H9 (cell line): ENCODE measurements around the gene OR1L1. TPM values are rescaled to one million over a fixed set of nuclear protein-coding genes. Genes with fewer than 3 reads are reported as not detected.

ENCODE experiments used
- DNase-seq: peaks from one replicate; pipeline ENCODE4 v3.0.0-alpha.2; 2017
- H2AFZ ChIP-seq: one replicate; pipeline ENCODE4 v1.6.1; 2013; ENCODE audit warnings: mild to moderate bottlenecking, low read length, control low read depth, moderate library complexity
- H2AK5ac ChIP-seq: 2 replicates; pipeline ENCODE4 v1.6.1; 2013; ENCODE audit warnings: low read length, control low read depth, mixed read lengths; ENCODE audit not compliant: insufficient read length
- H2BK120ac ChIP-seq: one replicate; pipeline ENCODE4 v1.6.1; 2013; ENCODE audit warnings: low read depth, mild to moderate bottlenecking, low read length, control low read depth, inconsistent platforms; ENCODE audit not compliant: poor library complexity, severe bottlenecking
- H2BK12ac ChIP-seq: 2 replicates; pipeline ENCODE4 v1.6.1; 2013; ENCODE audit warnings: low read length, control low read depth, mixed read lengths, low read depth; ENCODE audit not compliant: insufficient read length
- H2BK15ac ChIP-seq: 2 replicates; pipeline ENCODE4 v1.6.1; 2013; ENCODE audit warnings: low read depth, low read length, control low read depth
- H2BK20ac ChIP-seq: one replicate; pipeline ENCODE4 v1.6.1; 2013; ENCODE audit warnings: low read depth, mild to moderate bottlenecking, low read length, control low read depth, inconsistent platforms; ENCODE audit not compliant: poor library complexity, severe bottlenecking
- H2BK5ac ChIP-seq: 2 replicates; pipeline ENCODE4 v1.6.1; 2013; ENCODE audit warnings: low read length, control low read depth, mixed read lengths; ENCODE audit not compliant: insufficient read length
- H3K14ac ChIP-seq: 2 replicates; pipeline ENCODE4 v1.6.1; 2013; ENCODE audit warnings: low read length, control low read depth; ENCODE audit not compliant: insufficient read depth
- H3K18ac ChIP-seq: 2 replicates; pipeline ENCODE4 v1.6.1; 2013; ENCODE audit warnings: low read depth, mild to moderate bottlenecking, mixed read lengths, low read length, control low read depth; ENCODE audit not compliant: insufficient read length
- H3K23ac ChIP-seq: 2 replicates; pipeline ENCODE4 v1.6.1; 2013; ENCODE audit warnings: low read length, control low read depth, mixed read lengths, low read depth; ENCODE audit not compliant: insufficient read length
- H3K23me2 ChIP-seq: 2 replicates; pipeline ENCODE4 v1.6.1; 2013; ENCODE audit warnings: low read depth, mild to moderate bottlenecking, mixed read lengths, low read length, control low read depth; ENCODE audit not compliant: insufficient read length, poor library complexity, severe bottlenecking
- H3K27ac ChIP-seq: 2 replicates; pipeline ENCODE4 v1.5.1; 2013; ENCODE audit warnings: low read length, control low read depth, mixed read lengths, low read depth; ENCODE audit not compliant: insufficient read length
- H3K27me3 ChIP-seq: 2 replicates; pipeline ENCODE4 v1.6.1; 2013; ENCODE audit warnings: low read length, control low read depth, inconsistent platforms; ENCODE audit not compliant: insufficient read depth
- H3K4ac ChIP-seq: 2 replicates; pipeline ENCODE4 v1.6.1; 2013; ENCODE audit warnings: low read depth, mild to moderate bottlenecking, control low read depth, inconsistent platforms, low read length, moderate library complexity
- H3K4me1 ChIP-seq: 2 replicates; pipeline ENCODE4 v1.6.1; 2013; ENCODE audit warnings: low read length, control low read depth, inconsistent platforms; ENCODE audit not compliant: insufficient read depth
- H3K4me2 ChIP-seq: 2 replicates; pipeline ENCODE4 v1.6.1; 2013; ENCODE audit warnings: low read length, control low read depth, mixed read lengths; ENCODE audit not compliant: insufficient read length, insufficient read depth
- H3K56ac ChIP-seq: 2 replicates; pipeline ENCODE4 v1.6.1; 2013; ENCODE audit warnings: low read depth, mild to moderate bottlenecking, mixed read lengths, low read length, control low read depth; ENCODE audit not compliant: insufficient read length
- H3K79me1 ChIP-seq: 2 replicates; pipeline ENCODE4 v1.6.1; 2013; ENCODE audit warnings: low read depth, mild to moderate bottlenecking, moderate library complexity, low read length, control low read depth, inconsistent platforms; ENCODE audit not compliant: insufficient read depth, poor library complexity, severe bottlenecking
- H3K79me2 ChIP-seq: 2 replicates; pipeline ENCODE4 v1.6.1; 2013; ENCODE audit warnings: low read length, control low read depth, inconsistent platforms; ENCODE audit not compliant: insufficient read depth
- H3K9ac ChIP-seq: 2 replicates; pipeline ENCODE4 v1.6.1; 2013; ENCODE audit warnings: low read length, control low read depth, mixed read lengths; ENCODE audit not compliant: insufficient read length; ENCODE audit errors: extremely low read depth
- H3K9me3 ChIP-seq: one replicate; pipeline ENCODE4 v1.6.1; 2013; ENCODE audit warnings: low read depth, low read length, inconsistent platforms; ENCODE audit not compliant: control insufficient read depth
- H3T11ph ChIP-seq: one replicate; pipeline ENCODE4 v1.6.1; 2013; ENCODE audit warnings: mild to moderate bottlenecking, low read length, control low read depth, inconsistent platforms
- H4K20me1 ChIP-seq: one replicate; pipeline ENCODE4 v1.6.1; 2013; ENCODE audit not compliant: control insufficient read depth, insufficient read length, insufficient read depth
- H4K5ac ChIP-seq: 2 replicates; pipeline ENCODE4 v1.6.1; 2013; ENCODE audit warnings: low read depth, mild to moderate bottlenecking, mixed read lengths, low read length, control low read depth; ENCODE audit not compliant: insufficient read length
- H4K8ac ChIP-seq: replicated peaks from 2 replicates; pipeline ENCODE4 v1.6.1; 2013; ENCODE audit warnings: low read length, control low read depth, mixed read lengths, low read depth; ENCODE audit not compliant: insufficient read length
- H4K91ac ChIP-seq: 2 replicates; pipeline ENCODE4 v1.6.1; 2013; ENCODE audit warnings: low read depth, mild to moderate bottlenecking, moderate library complexity, mixed read lengths, low read length, control low read depth; ENCODE audit not compliant: insufficient read length
- H3K27ac Mint-ChIP-seq, 3 experiments: 2 replicates in 2 of 3; 3 replicates in 1 of 3; pipeline ENCODE4 v1.8.0; 2020 to 2021; ENCODE audit warnings: mixed read lengths in 3 of 3, mild to moderate bottlenecking in 1 of 3, moderate library complexity in 1 of 3
- H3K27me3 Mint-ChIP-seq: 2 replicates; pipeline ENCODE4 v1.8.0; 2021; ENCODE audit warnings: low read depth, mild to moderate bottlenecking, moderate library complexity, mixed read lengths
- H3K36me3 Mint-ChIP-seq, 3 experiments: 2 replicates in 2 of 3; 3 replicates in 1 of 3; pipeline ENCODE4 v1.8.0; 2020 to 2021; ENCODE audit warnings: low read depth in 3 of 3, mixed read lengths in 3 of 3; ENCODE audit not compliant: insufficient read depth in 1 of 3
- H3K4me1 Mint-ChIP-seq, 2 experiments: 2 replicates each; pipeline ENCODE4 v1.8.0; 2020; ENCODE audit warnings: mixed read lengths in 2 of 2
- H3K4me3 Mint-ChIP-seq, 2 experiments: 2 replicates in 1 of 2; 3 replicates in 1 of 2; pipeline ENCODE4 v1.8.0; 2020 to 2021; ENCODE audit warnings: mild to moderate bottlenecking in 2 of 2, mixed read lengths in 2 of 2, moderate library complexity in 1 of 2
- H3K9me3 Mint-ChIP-seq, 2 experiments: 2 replicates in 1 of 2; 3 replicates in 1 of 2; pipeline ENCODE4 v1.8.0; 2020; ENCODE audit warnings: mild to moderate bottlenecking in 2 of 2, mixed read lengths in 2 of 2, moderate library complexity in 1 of 2
- WGBS: extraction: QIAGEN DNeasy Blood & Tissue Kit; methylation state at CpG from one replicate; pipeline ENCODE4 v1.1.7; 2013; ENCODE audit warnings: missing lambda C conversion rate, low lambda C conversion rate, mixed read lengths; ENCODE audit not compliant: insufficient read length; ENCODE audit errors: extremely low coverage; 5-methylcytosine and 5-hydroxymethylcytosine counted together
- total RNA-seq: library from RNA; stranded (reverse); gene quantifications from 2 replicates; pipeline ENCODE4 v1.2.1, GENCODE V29; 2021
- TF ChIP-seq, protein P1 (sequence below): fragments of 200-600 bp; sonication (generic); conservative IDR thresholded peaks from 3 replicates; pipeline ENCODE4 v1.8.0; 2021; ENCODE audit warnings: antibody characterized with exemption, mild to moderate bottlenecking

OR1L1 gene
- total RNA-seq, 1 experiment from 2014 or later, result not detected

- no peak overlapping the region for H3K56ac ChIP-seq
- H3K18ac ChIP-seq, result no peak overlapping the region
- H2AK5ac ChIP-seq, result no peak overlapping the region
- no peaks in the 10 kb centered on the region for H3K79me1 ChIP-seq
- H2AFZ ChIP-seq, result no peak overlapping the region
- WGBS, result no CpG with 5 or more reads among the region's 1 CpG
- no peak overlapping the region for H3K4ac ChIP-seq
- Mint-ChIP-seq H3K4me1 (no peaks in the 10 kb centered on the region), H3K36me3 (peaks cover under 1 to 3% (median under 1%) of the 10 kb centered on the region in 3 experiments; a peak in 3 of 7 replicates), H3K27ac (no peak overlapping the region), H3K27me3 (no peaks in the 10 kb centered on the region), H3K4me3 (no peak overlapping the region), H3K9me3 (peaks cover 53 to 76% of the 10 kb centered on the region in 2 experiments)
- no peak overlapping the region for H4K91ac ChIP-seq
- no peaks in the 10 kb centered on the region for H4K20me1 ChIP-seq
- H4K5ac ChIP-seq, result no peak overlapping the region
- H3T11ph ChIP-seq, result no peak overlapping the region
- no peak overlapping the region for H2BK12ac ChIP-seq
- no peak overlapping the region for H3K4me2 ChIP-seq
- no peaks in the 10 kb centered on the region for H3K4me1 ChIP-seq
- no peaks in the 10 kb centered on the region for H3K23me2 ChIP-seq
- TF ChIP-seq, protein P1, sequence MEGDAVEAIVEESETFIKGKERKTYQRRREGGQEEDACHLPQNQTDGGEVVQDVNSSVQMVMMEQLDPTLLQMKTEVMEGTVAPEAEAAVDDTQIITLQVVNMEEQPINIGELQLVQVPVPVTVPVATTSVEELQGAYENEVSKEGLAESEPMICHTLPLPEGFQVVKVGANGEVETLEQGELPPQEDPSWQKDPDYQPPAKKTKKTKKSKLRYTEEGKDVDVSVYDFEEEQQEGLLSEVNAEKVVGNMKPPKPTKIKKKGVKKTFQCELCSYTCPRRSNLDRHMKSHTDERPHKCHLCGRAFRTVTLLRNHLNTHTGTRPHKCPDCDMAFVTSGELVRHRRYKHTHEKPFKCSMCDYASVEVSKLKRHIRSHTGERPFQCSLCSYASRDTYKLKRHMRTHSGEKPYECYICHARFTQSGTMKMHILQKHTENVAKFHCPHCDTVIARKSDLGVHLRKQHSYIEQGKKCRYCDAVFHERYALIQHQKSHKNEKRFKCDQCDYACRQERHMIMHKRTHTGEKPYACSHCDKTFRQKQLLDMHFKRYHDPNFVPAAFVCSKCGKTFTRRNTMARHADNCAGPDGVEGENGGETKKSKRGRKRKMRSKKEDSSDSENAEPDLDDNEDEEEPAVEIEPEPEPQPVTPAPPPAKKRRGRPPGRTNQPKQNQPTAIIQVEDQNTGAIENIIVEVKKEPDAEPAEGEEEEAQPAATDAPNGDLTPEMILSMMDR, result no peak
- H3K27me3 ChIP-seq, result no peaks in the 10 kb centered on the region
- no peak for DNase-seq
- H4K8ac ChIP-seq, result no peak overlapping the region
- H3K9ac ChIP-seq, result no peak overlapping the region
- no peak overlapping the region for H2BK15ac ChIP-seq
- H3K79me2 ChIP-seq, result no peaks in the 10 kb centered on the region
- H3K9me3 ChIP-seq, result peaks cover 45% of the 10 kb centered on the region
- H3K27ac ChIP-seq, result no peak overlapping the region
- no peak overlapping the region for H2BK5ac ChIP-seq
- H2BK120ac ChIP-seq, result no peak overlapping the region
- H3K14ac ChIP-seq, result no peak overlapping the region
- no peak overlapping the region for H3K23ac ChIP-seq
- H2BK20ac ChIP-seq, result no peak overlapping the region
Measured at GRCh38 chr9:122695696-122696095, 34.2 kb downstream of the OR1L1 start.

Other genes with a start within 250 kb of the OR1L1 start
- gene OR1J1, start 183.8 kb upstream of the OR1L1 start, total RNA-seq, result not detected in 2 replicates
- gene OR1J2, start 150.9 kb upstream of the OR1L1 start, total RNA-seq, result not detected in 2 replicates
- gene OR1J4, start 142.6 kb upstream of the OR1L1 start, total RNA-seq, result not detected in 2 replicates
- gene OR1N1, start 134.4 kb upstream of the OR1L1 start, total RNA-seq, result not detected in 2 replicates
- not detected in 2 replicates for gene OR1N2, start 108.6 kb upstream of the OR1L1 start, total RNA-seq
- not detected in 2 replicates for gene OR1L8, start 78.3 kb upstream of the OR1L1 start, total RNA-seq
- not detected in 2 replicates for gene OR1Q1, start 47.0 kb upstream of the OR1L1 start, total RNA-seq
- not detected in 2 replicates for gene OR1B1, start 4.1 kb upstream of the OR1L1 start, total RNA-seq
- gene OR1L3, start 13.4 kb downstream of the OR1L1 start, total RNA-seq, result not detected in 2 replicates
- gene OR1L4, start 62.3 kb downstream of the OR1L1 start, total RNA-seq, result not detected in 2 replicates
- not detected in 2 replicates for gene OR1L6, start 80.6 kb downstream of the OR1L1 start, total RNA-seq
- not detected in 2 replicates for gene OR5C1, start 127.2 kb downstream of the OR1L1 start, total RNA-seq
- gene OR1K1, start 138.4 kb downstream of the OR1L1 start, total RNA-seq, result not detected in 2 replicates
- gene PDCL, start 166.9 kb downstream of the OR1L1 start, total RNA-seq, result 24.3 and 25.6 TPM in 2 replicates
- 49.0 and 49.8 TPM in 2 replicates for gene RC3H2, start 243.6 kb downstream of the OR1L1 start, total RNA-seq